Fibroblast of the aortic adventitia (primary cell): Measurements from ENCODE around the gene SLC29A3. TPM values are rescaled to one million over a fixed set of nuclear protein-coding genes. Genes with fewer than 3 reads are reported as not detected.

Experiments used
- DNase-seq: peaks from one replicate; pipeline ENCODE4 v3.0.0-alpha.2; 2010; ENCODE audit warnings: low read depth
- H3K4me3 ChIP-seq: 2 replicates; pipeline ENCODE4 v1.5.1; 2011; ENCODE audit warnings: low read depth, mild to moderate bottlenecking, control low read depth, low read length, moderate library complexity
- CTCF ChIP-seq: IDR thresholded peaks from 2 replicates; pipeline ENCODE4 v1.5.1; 2011; ENCODE audit warnings: mild to moderate bottlenecking, low read length, control low read depth, inconsistent platforms; ENCODE audit not compliant: insufficient read depth
- total RNA-seq: library from RNA; depleted of rRNA; stranded (reverse); fragments of >200 nt; gene quantifications from 2 replicates; pipeline ENCODE4 v1.2.3, GENCODE V29; 2012; ENCODE audit warnings: low replicate concordance

SLC29A3 gene
- total RNA-seq, 1 donor, result 1.2 TPM

GRCh38 chr10:71344154-71344925 lies 25.3 kb downstream of the SLC29A3 start:
- DNase-seq, result no peak
- TF ChIP-seq CTCF, result no peak
- H3K4me3 ChIP-seq, result no peak overlapping the region

GRCh38 chr10:71344993-71345480 lies 26.0 kb downstream of the SLC29A3 start:
- no peak for DNase-seq
- H3K4me3 ChIP-seq, result no peak overlapping the region
- TF ChIP-seq CTCF, result no peak

GRCh38 chr10:71345694-71346093 lies 26.6 kb downstream of the SLC29A3 start:
- TF ChIP-seq CTCF, result no peak
- no peak for DNase-seq

GRCh38 chr10:71346731-71347130 lies 27.7 kb downstream of the SLC29A3 start:
- no peak for TF ChIP-seq CTCF
- H3K4me3 ChIP-seq, result no peak overlapping the region
- no peak for DNase-seq

More at GRCh38 chr10:71345694-71346093, 26.6 kb downstream of the SLC29A3 start:
- no peak overlapping the region for H3K4me3 ChIP-seq

GRCh38 chr10:71347587-71348395 lies 28.7 kb downstream of the SLC29A3 start:
- TF ChIP-seq CTCF, result no peak
- no peak for DNase-seq
- H3K4me3 ChIP-seq, result no peak overlapping the region

GRCh38 chr10:71348850-71349249 lies 29.8 kb downstream of the SLC29A3 start:
- DNase-seq, result no peak
- H3K4me3 ChIP-seq, result no peak overlapping the region
- no peak for TF ChIP-seq CTCF
